AG04449 (cell line): ENCODE results near the gene IDH1.
"Not testable (repeated sequence)": the region's sequence is repeated elsewhere in the genome, so short reads cannot be mapped to it uniquely, and the experiment has no call there.

Source experiments
- CTCF ChIA-PET: fragments of 350-600 bp; formaldehyde crosslinking; extraction: SDS; loops from one replicate; lab custom pipeline; 2021; ENCODE audit warnings: antibody characterized with exemption; lab: Yijun Ruan, JAX
- POLR2A ChIA-PET: fragments of 400-600, 350-600 bp; formaldehyde crosslinking; extraction: SDS; loops from one replicate; lab custom pipeline; 2020; ENCODE audit warnings: antibody characterized with exemption, inconsistent platforms; lab: Yijun Ruan, JAX
- DNase-seq: peaks from one replicate; pipeline ENCODE4 v3.0.0-alpha.2; 2010; ENCODE audit warnings: low read depth, low spot score
- H3K4me3 ChIP-seq: 2 replicates; pipeline ENCODE4 v1.5.1; 2011; ENCODE audit warnings: low read depth, mild to moderate bottlenecking, control low read depth, low read length
- TF ChIP-seq, protein P1 (sequence below): IDR thresholded peaks from one replicate; pipeline ENCODE4 v1.5.1; 2011; ENCODE audit warnings: mild to moderate bottlenecking, moderate library complexity, low read length, control low read depth, inconsistent platforms; ENCODE audit not compliant: insufficient read depth; ENCODE audit errors: missing control alignments

Gene IDH1

DNA sequence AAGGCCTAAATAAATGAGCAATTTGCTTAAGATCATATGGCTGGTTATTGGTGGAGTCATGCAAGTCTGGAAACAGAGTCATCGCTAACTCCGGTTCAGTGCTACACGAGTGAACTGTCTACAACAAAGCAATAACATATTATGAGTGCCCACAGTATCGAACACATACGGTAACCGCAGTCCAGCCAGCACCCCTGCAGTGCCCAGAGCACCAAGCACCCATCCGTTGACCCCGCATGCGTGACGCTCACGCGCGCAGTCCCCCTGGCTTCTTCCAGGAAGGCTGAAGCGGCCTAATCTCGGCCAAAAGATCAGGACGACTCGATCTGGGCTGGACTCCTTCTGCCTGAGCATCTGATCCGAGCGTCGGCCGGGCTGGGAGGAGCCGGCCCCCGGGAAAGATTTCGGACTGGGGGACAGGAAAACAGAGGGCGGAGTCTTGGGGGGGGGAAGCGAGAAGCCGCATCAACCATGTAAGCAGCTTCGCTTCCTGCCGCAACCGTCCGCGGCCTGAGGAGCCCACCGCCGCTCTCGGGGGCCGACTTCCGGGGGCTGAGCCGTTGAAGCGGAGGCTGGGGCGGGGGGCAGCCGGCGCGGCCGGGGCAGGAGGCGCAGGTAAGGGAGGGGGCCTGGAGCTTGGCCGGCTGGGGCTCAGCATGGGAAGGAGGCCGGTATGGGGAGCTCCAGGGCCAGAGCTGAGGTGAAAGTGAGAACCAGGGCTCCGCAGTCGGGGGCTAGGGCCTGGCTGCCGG is 11.1 kb upstream of the IDH1 start, which contains the start of gene PIKFYVE:
Gene PIKFYVE, plus strand, starts transcription at position 455 of the 752 bp plus-strand sequence. CDS start 5,265 bp downstream, outside the sequence.
- TF ChIP-seq, protein P1, sequence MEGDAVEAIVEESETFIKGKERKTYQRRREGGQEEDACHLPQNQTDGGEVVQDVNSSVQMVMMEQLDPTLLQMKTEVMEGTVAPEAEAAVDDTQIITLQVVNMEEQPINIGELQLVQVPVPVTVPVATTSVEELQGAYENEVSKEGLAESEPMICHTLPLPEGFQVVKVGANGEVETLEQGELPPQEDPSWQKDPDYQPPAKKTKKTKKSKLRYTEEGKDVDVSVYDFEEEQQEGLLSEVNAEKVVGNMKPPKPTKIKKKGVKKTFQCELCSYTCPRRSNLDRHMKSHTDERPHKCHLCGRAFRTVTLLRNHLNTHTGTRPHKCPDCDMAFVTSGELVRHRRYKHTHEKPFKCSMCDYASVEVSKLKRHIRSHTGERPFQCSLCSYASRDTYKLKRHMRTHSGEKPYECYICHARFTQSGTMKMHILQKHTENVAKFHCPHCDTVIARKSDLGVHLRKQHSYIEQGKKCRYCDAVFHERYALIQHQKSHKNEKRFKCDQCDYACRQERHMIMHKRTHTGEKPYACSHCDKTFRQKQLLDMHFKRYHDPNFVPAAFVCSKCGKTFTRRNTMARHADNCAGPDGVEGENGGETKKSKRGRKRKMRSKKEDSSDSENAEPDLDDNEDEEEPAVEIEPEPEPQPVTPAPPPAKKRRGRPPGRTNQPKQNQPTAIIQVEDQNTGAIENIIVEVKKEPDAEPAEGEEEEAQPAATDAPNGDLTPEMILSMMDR, result no peak
- peak within 1 kb of the TSS; percentile 89 for H3K4me3 ChIP-seq
- peak; percentile 86 for DNase-seq
- CTCF ChIA-PET, result interaction anchor here (0.8 to 9.0 kb wide), 2 partner anchors 12 to 90 kb away, joined by 3 to 96 read pairs; partner anchors contain the start of gene IDH1
- POLR2A ChIA-PET, result interaction anchor here (1.1 to 2.5 kb wide), 2 partner anchors 11 to 641 kb away, joined by 4 to 14 read pairs; partner anchors contain the start of genes IDH1 and METTL21A

DNA sequence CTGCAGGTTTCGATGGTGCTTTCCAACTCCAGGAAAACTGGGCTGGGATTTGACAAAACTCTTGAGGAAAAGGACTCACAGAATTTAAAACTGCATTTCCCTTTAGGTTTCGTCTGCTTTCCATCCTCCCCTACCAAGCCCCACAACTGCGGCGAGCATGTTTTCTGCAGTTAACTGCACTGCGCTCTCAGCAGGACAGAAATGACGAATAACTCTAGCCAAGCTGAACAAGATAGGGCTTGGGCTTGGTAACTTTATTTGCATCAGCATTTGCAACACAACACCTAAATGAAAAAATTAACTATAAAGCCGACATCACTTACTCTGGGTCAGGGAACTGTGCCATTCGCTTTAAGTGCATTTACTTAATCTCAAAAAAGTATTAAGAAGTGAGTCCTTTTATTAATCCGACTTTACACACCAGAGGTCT is 10.5 kb upstream of the IDH1 start:
- H3K4me3 ChIP-seq, result peak overlapping the region; percentile 89
- ChIA-PET POLR2A (interaction anchor here (2.5 kb wide), 1 partner anchor 11 kb away, joined by 14 read pairs; the partner anchor contains the start of gene IDH1), CTCF (interaction anchor here (1.1 to 9.0 kb wide), 2 partner anchors 11 to 90 kb away, joined by 5 to 96 read pairs; partner anchors contain the start of gene IDH1)
- TF ChIP-seq, protein P1, result no peak
- DNase-seq, result no peak

DNA sequence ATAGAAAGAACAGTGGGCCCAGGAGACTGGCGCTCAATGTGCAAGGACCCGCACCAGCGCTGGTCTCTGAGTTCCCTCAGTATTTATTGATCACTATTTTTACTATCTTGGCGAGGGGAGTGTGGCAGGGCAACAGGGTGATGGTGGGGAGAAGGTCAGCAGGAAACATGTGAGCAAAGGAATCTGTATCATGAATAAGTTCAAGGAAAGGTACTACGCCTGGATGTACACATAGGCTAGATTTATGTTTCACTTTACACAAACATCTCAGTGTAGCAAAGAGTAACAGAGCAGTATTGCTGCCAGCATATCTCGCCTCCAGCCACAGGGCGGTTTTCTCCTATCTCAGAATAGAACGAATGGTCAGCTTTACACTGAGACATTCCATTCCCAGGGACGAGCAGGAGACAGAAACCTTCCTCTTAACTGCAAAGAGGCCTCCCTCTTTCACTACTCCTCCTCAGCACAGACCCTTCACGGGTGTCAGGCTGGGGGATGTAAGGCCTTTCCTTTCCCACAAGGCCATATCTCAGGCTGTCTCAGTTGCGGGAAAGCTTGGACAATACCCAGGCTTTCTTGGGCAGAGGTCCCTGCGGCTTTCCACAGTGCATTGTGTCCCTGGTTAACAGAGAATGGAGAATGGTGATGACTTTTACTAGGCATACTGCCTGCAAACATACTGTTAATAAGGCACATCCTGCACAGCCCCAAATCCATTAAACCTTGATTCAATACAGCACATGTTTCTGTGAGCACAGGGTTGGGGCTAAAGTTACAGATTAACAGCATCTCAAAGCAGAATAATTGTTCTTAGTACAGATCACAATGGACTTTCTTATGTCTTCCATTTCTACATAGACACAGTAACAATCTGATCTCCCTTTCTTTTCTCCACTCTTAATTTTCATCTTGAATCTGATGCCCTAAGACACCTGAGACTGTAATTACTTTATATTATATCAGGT is 2.3 kb upstream of the IDH1 start:
- POLR2A ChIA-PET, H3K4me3 ChIP-seq, DNase-seq: not testable (repeated sequence)
- CTCF ChIA-PET, result interaction anchor here (1.6 to 5.6 kb wide), 2 partner anchors 11 to 28 kb away, joined by 3 to 96 read pairs; partner anchors contain the start of gene PIKFYVE

DNA sequence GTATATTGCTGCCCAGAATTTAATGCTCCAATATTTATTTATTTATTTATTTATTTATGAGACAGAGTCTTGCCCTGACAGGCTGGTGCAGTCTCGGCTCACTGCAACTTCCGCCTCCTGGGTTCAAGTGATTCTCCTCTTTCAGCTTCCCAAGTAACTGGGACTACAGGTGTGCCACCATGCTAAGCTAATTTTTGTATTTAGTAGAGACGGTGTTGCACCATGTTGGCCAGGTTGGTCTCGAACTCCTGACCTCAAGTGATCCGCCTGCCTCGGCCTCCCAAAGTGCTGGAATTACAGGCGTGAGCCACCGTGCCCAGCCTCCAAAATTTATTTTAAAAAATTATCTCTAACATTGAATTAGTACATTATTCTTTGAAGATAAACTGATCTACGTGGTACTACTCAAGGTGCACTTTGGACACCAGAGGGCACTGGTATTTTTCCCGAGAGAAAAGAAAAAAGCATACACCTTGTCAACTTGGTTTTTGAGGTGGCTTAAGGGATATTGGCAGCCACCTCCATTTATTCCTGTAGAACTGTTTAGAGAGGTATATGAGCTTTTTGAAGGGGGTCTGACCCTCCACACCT is 1.4 kb upstream of the IDH1 start:
- no peak for DNase-seq
- no peak overlapping the region for H3K4me3 ChIP-seq
- TF ChIP-seq, protein P1, result no peak
- CTCF ChIA-PET, result interaction anchor here (1.4 to 5.6 kb wide), 4 partner anchors 10 to 65 kb away, joined by 3 to 96 read pairs (median 4); partner anchors contain the start of gene PIKFYVE
- POLR2A ChIA-PET, result interaction anchor here (3.3 kb wide), 1 partner anchor 10 kb away, joined by 14 read pairs; the partner anchor contains the start of gene PIKFYVE

DNA sequence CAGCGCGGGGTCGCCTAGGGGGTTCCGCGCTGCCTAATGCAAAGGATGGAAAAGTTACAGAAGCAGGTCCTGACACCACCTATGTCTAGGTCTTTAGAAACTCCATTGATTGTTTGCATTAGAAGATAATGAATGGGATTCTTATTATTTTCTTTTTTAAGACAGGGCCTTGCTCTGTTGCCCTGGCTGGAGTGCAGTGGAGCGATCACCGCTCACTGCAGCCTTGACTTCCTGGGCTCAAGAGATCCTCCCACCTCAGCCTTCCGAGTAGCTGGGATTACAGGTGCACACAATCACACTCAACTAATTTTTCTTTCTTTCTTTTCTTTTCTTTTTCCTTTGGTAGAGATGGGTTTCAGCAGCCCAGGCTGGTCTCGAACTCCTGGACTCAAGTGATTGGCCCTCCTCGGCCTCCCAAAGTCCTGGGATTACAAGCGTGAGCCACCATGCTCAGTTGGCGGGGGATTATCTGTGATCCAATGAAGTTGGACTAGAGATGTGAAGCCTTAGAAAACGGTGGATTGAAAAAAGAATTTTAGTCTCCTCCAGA is 761 bp upstream of the IDH1 start:
- CTCF ChIA-PET, result interaction anchor here (1.3 to 5.6 kb wide), 8 partner anchors 10 to 510 kb away, joined by 3 to 96 read pairs (median 10); partner anchors contain the start of gene PIKFYVE
- no peak for DNase-seq
- TF ChIP-seq, protein P1, result no peak
- POLR2A ChIA-PET, result interaction anchor here (3.3 kb wide), 1 partner anchor 10 kb away, joined by 14 read pairs; the partner anchor contains the start of gene PIKFYVE
- H3K4me3 ChIP-seq, result peak overlapping the region; percentile 89
